ENCODE data around the gene CTDSP1. TPM values are rescaled to one million over a fixed set of nuclear protein-coding genes. Genes with fewer than 3 reads are reported as not detected.

Gene CTDSP1
- total and polyA plus RNA-seq, 2 experiments from 2014 or later: 53.1 to 124 TPM

GRCh38 chr2:218419630-218420216 is 20.1 kb downstream of the CTDSP1 start:
- H3K9me3 ChIP-seq (ENCODE audit: low read depth): no peaks in the 10 kb centered on the region
- H3K27me3 ChIP-seq: no peaks in the 10 kb centered on the region
- no peaks in the 10 kb centered on the region for H3K36me3 ChIP-seq (replicated peaks; ENCODE audit: insufficient read depth, low read depth)
- no peak for DNase-seq (ENCODE audit: low spot score)
- peak overlapping the region; percentile 93 for H3K27ac ChIP-seq
- peaks cover 9% of the 10 kb centered on the region for H4K20me1 ChIP-seq (ENCODE audit: insufficient read depth, poor library complexity, severe bottlenecking)
- TF ChIP-seq EZH2phosphoT487 (IDR thresholded peaks at IDR 0.05; ENCODE audit: low read depth, severe bottlenecking, unreplicated experiment) (no peak), EZH2 (IDR thresholded peaks at IDR 0.05; ENCODE audit: borderline replicate concordance) (no peak), CTCF (IDR thresholded peaks at IDR 0.05; ENCODE audit: poor library complexity) (no peak)
- peaks cover 12% of the 10 kb centered on the region for H3K4me1 ChIP-seq (ENCODE audit: insufficient read depth)
- H3K4me3 ChIP-seq: peak overlapping the region; percentile 37
- H3K9me2 ChIP-seq (replicated peaks; ENCODE audit: insufficient read depth): no peaks in the 10 kb centered on the region
- H2AFZ ChIP-seq: no peak overlapping the region
- peak overlapping the region; percentile 82 for H3K4me2 ChIP-seq
- H3K79me2 ChIP-seq: peaks cover 33% of the 10 kb centered on the region
- WGBS (ENCODE audit: low lambda C conversion rate, missing lambda C conversion rate): 78% methylated on average over 7 of the region's 7 CpGs

- no peaks in the 10 kb centered on the region for H3K9me2 ChIP-seq (replicated peaks; ENCODE audit: insufficient read depth)
- H3K4me2 ChIP-seq: peak overlapping the region; percentile 82
- no peak for DNase-seq (ENCODE audit: low spot score)
- H3K4me3 ChIP-seq: no peak overlapping the region
- peak overlapping the region; percentile 69 for H3K27ac ChIP-seq
- H2AFZ ChIP-seq: no peak overlapping the region
- no peaks in the 10 kb centered on the region for H3K27me3 ChIP-seq
- no peaks in the 10 kb centered on the region for H3K9me3 ChIP-seq (ENCODE audit: low read depth)
- 81% methylated on average over 2 of the region's 2 CpGs for WGBS (ENCODE audit: low lambda C conversion rate, missing lambda C conversion rate)
- peaks cover 9% of the 10 kb centered on the region for H4K20me1 ChIP-seq (ENCODE audit: insufficient read depth, poor library complexity, severe bottlenecking)
- H3K79me2 ChIP-seq: peaks cover 33% of the 10 kb centered on the region
- H3K36me3 ChIP-seq (replicated peaks; ENCODE audit: insufficient read depth, low read depth): no peaks in the 10 kb centered on the region
- TF ChIP-seq CTCF (IDR thresholded peaks at IDR 0.05; ENCODE audit: poor library complexity): no peak
- no peak for TF ChIP-seq EZH2 (IDR thresholded peaks at IDR 0.05; ENCODE audit: borderline replicate concordance)
- TF ChIP-seq EZH2phosphoT487 (IDR thresholded peaks at IDR 0.05; ENCODE audit: low read depth, severe bottlenecking, unreplicated experiment): no peak
- peaks cover 12% of the 10 kb centered on the region for H3K4me1 ChIP-seq (ENCODE audit: insufficient read depth)
Measured at GRCh38 chr2:218421027-218421426, 21.4 kb downstream of the CTDSP1 start.

GRCh38 chr2:218422403-218423086 is 22.9 kb downstream of the CTDSP1 start:
- Histone ChIP-seq H3K4me3 (no peak overlapping the region), H4K20me1 (ENCODE audit: insufficient read depth, poor library complexity, severe bottlenecking) (peaks cover 9% of the 10 kb centered on the region), H3K79me2 (peaks cover 33% of the 10 kb centered on the region), H3K4me2 (peak overlapping the region; percentile 82), H3K4me1 (ENCODE audit: insufficient read depth) (peaks cover 12% of the 10 kb centered on the region), H2AFZ (no peak overlapping the region), H3K36me3 (replicated peaks; ENCODE audit: insufficient read depth, low read depth) (no peaks in the 10 kb centered on the region), H3K9me3 (ENCODE audit: low read depth) (no peaks in the 10 kb centered on the region), H3K27me3 (no peaks in the 10 kb centered on the region), H3K27ac (peak overlapping the region; percentile 37), H3K9me2 (replicated peaks; ENCODE audit: insufficient read depth) (no peaks in the 10 kb centered on the region)
- 79% methylated on average over 9 of the region's 9 CpGs for WGBS (ENCODE audit: low lambda C conversion rate, missing lambda C conversion rate)
- no peak for DNase-seq (ENCODE audit: low spot score)
- TF ChIP-seq CTCF (IDR thresholded peaks at IDR 0.05; ENCODE audit: poor library complexity) (no peak), EZH2 (IDR thresholded peaks at IDR 0.05; ENCODE audit: borderline replicate concordance) (no peak), EZH2phosphoT487 (IDR thresholded peaks at IDR 0.05; ENCODE audit: low read depth, severe bottlenecking, unreplicated experiment) (no peak)

Data from hepatocyte (in vitro differentiated cells).